Measurements from ENCODE around the gene PCSK5.
A peak's percentile ranks its signal among the peaks of the same experiment; 100 is the strongest.
"Not testable (repeated sequence)": the region's sequence is repeated elsewhere in the genome, so short reads cannot be mapped to it uniquely, and the experiment has no call there.

Gene PCSK5

GRCh38 chr9:75927356-75927755 is 36.9 kb downstream of the PCSK5 start:
- no peak for DNase-seq

- DNase-seq = no peak
These were observed 39.7 kb downstream of the PCSK5 start for GRCh38 chr9:75930190-75930589.

- no peak for DNase-seq
These were observed 40.4 kb downstream of the PCSK5 start for GRCh38 chr9:75930730-75931321.

GRCh38 chr9:75933982-75934381 is 43.5 kb downstream of the PCSK5 start:
- DNase-seq = no peak

GRCh38 chr9:75935591-75935990 is 45.1 kb downstream of the PCSK5 start:
- DNase-seq = no peak

- no peak for DNase-seq
These were observed 47.2 kb downstream of the PCSK5 start for GRCh38 chr9:75937521-75938258.

GRCh38 chr9:75938946-75939345 is 48.5 kb downstream of the PCSK5 start:
- DNase-seq = no peak

GRCh38 chr9:75939536-75940111 is 49.2 kb downstream of the PCSK5 start:
- no peak for DNase-seq

GRCh38 chr9:75941066-75941465 is 50.6 kb downstream of the PCSK5 start:
- DNase-seq = peak; percentile 47

GRCh38 chr9:75941577-75942311 is 51.3 kb downstream of the PCSK5 start:
- DNase-seq = no peak

- DNase-seq = no peak
These were observed 56.3 kb downstream of the PCSK5 start for GRCh38 chr9:75946766-75947165.

- DNase-seq = no peak
These were observed 56.8 kb downstream of the PCSK5 start for GRCh38 chr9:75947233-75947632.

- DNase-seq = no peak
These were observed 60.5 kb downstream of the PCSK5 start for GRCh38 chr9:75950998-75951397.

- no peak for DNase-seq
These were observed 62.7 kb downstream of the PCSK5 start for GRCh38 chr9:75953218-75953617.

GRCh38 chr9:75956161-75956560 is 65.7 kb downstream of the PCSK5 start:
- DNase-seq = no peak

- DNase-seq = no peak
These were observed 66.6 kb downstream of the PCSK5 start for GRCh38 chr9:75957116-75957515.

GRCh38 chr9:75958226-75958625 is 67.8 kb downstream of the PCSK5 start:
- DNase-seq = no peak

- peak; percentile 58 for DNase-seq
These were observed 70.1 kb downstream of the PCSK5 start for GRCh38 chr9:75960551-75960950.

- peak; percentile 83 for DNase-seq
These were observed 71.7 kb downstream of the PCSK5 start for GRCh38 chr9:75962013-75962661.

- no peak for DNase-seq
These were observed 72.2 kb downstream of the PCSK5 start for GRCh38 chr9:75962662-75963036.

- DNase-seq = not testable (repeated sequence)
These were observed 72.8 kb downstream of the PCSK5 start for GRCh38 chr9:75963321-75963720.

GRCh38 chr9:75964427-75964826 is 74.0 kb downstream of the PCSK5 start:
- DNase-seq = no peak

- no peak for DNase-seq
These were observed 74.8 kb downstream of the PCSK5 start for GRCh38 chr9:75965231-75965630.
